NCI-H2227 (cell line): ENCODE measurements around the gene SLC8A1.

Source experiments
- DNase-seq: peaks from one replicate; lab custom pipeline; 2025; ENCODE audit not compliant: unreplicated experiment; lab: John Stamatoyannopoulos, UW

Gene SLC8A1

DNA sequence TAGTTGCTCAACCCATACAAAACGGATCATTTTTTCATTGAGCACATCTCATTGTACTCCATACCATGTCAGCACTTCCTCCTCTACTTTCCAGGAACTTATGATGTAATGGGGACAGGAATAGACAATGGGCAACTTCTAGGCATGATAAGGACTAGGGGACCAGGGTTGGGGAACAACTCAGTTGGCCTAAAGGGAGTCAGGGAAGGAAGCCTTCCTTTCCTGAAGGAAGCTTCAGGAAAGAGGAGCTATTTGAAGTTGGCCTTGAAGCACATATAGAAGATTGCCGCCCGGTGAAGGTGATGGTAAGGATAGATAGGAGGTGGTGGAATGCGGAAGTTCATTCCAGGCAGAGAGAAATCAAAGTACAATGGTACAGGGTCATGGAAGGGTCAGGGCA is 283.9 kb downstream of the SLC8A1 start:
- DNase-seq, result no peak

DNA sequence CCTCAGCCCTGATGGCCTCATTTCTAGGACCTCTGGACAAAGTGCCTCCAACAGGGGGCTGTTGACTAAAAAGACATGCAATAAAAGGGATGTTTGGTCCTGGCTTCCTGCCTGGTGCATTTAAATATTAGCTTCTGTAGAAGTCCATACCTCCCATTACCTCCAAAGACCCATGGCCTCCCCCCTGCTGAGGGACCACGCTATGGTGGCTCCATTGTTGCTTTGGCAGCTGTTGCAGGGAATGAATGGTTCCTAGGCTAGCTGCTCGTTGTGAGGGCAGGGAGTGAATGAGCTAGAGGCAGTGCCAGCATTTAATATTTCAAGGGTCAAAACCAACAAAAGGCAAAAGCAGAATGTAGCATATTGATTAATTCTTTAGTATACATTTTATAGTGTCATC is 285.9 kb downstream of the SLC8A1 start:
- DNase-seq, result peak; percentile 22

DNA sequence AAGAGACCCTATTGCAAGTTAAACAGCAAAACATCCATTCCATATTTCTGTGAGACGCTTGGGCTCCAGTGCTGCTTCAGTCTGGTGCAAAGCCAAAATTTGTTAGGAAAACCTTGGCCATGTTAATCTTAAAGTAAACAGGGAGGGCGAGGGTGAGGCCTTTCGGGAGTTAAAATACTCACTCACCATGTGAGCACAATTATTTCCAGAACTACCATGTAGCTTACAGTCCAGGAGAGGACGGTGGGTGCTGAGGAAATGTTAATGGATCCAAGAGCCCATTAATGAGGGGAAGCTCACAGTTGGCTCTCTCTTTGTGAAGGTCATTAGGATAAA is 286.4 kb downstream of the SLC8A1 start:
- no peak for DNase-seq

DNA sequence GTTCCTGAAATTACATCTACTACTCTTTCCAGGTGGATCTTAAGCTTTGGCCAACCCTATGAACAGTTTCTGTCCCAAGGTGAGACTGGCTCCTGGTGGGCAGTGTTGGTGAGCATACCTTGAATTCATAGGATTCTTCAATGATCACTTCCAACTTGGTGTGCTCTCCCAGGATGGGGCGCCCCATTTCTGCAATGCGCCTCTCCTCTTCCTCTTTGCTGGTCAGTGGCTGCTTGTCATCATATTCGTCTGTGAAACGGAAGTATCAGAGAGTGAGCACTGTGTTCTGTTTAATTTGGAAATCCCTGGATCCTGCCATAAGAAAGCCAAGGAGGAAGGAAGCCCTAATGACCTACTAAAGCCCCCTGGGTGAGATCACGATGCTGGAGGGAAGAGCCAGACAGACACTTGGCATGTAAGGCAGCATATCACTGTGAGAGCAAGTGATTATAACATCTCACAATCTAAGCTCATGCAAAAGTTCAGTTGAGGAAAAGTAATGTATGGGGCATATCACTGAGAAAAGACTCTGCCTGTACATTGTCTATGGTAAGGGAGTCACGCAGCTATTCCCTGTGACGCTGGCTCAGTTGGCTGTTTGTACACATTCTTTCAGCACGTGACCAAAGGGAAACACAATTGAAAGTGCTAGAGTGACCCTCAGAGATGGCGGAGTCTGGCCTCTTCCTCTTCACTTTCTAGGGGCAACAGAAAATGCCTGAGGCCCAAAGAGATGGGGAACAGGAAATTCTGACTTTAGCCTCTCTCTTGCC is 287.0 kb downstream of the SLC8A1 start:
- no peak for DNase-seq

DNA sequence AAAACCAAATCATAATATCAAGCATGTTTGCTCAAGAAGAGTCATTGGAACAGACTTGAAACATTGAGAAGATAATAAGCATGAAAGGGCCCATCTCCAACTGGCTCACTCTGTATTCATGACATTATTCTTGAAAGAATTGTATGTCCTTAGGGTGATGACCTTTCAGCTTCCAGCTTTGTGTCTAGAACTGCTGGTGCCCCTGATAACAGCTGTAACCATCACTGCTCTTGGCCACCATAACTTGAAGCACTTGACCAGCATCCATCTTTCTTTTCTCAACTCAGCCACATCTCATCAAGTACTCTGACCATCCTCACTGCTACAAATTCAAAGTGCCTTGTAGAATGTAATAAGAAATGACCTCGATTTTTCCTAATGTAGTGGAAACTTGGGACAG is 289.9 kb downstream of the SLC8A1 start:
- DNase-seq, result no peak

DNA sequence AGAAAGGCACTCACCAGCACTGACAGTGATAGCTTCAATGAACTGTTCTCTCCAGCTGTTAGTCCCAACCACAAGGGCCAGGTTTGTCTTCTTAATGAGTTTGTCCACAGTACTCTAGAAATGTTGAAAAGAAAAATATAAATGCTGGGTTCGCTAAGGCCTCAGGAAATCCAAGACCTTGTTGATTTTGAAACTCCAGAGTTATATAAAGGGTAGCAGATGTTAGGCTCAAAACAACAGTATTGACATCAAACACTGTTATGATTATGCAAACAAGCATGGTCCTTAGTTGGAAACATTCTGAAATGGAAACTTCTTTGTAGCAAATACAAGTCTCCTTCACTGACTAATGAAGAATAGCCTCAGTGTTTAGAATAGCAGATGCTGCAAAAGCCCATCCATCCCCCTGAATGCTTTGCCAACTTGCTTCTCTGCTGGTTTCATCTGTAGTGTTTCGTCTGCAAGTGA is 291.1 kb downstream of the SLC8A1 start:
- DNase-seq, result no peak

DNA sequence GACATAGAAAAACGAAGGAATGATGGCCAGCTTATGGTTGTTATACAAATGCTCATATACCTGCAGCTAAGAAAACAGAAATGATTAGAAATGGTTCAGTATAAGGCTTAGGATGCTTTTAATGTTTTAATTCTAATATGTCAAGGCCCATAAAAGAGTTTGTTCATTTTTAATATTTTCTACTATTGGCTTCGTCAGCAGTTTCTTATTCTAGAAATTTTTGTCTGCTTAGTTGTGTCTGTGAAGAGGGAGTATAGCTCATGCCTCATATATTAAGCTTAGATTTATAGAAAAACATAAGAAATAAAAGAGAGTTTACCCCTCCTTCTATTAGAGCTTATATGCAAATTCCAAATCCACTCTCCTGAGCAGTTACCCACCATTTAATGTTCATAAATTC is 292.6 kb downstream of the SLC8A1 start:
- no peak for DNase-seq

DNA sequence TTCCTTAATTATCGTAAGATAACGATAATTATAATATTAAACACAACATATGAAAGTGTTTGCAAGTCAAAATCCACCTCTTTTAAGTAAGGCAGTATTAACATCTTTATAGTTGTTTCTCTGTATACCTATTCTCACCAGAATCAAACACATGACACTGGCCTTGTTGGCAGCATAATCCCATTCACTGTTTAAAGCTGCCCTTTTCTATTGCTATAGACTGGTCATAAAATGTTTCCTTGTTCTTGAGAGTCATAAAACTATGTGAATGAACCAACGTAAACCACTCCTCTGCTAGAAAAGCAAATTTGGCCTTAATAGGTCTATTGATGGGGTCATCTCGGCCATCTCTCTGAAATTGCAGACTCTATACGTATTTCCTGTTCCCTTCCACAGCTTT is 293.1 kb downstream of the SLC8A1 start:
- no peak for DNase-seq

DNA sequence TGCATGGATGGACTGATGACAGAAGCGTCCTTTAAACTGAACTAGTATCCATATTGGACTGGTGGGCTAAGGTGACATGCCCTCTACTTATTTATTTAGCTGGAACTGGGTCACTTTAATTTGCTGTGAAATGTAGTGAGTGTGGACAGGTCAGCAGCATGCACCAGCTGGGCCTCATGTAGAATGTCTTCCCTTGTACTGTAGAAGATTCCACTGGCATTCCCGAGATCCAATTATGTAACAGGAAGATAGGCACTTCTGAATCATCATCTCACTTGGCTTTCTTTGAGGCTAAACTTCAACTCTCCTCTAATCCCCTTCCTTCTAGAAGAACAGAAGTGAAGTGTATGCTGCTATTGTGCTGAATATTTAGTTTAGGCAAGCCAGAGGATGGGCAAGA is 296.2 kb downstream of the SLC8A1 start:
- no peak for DNase-seq

DNA sequence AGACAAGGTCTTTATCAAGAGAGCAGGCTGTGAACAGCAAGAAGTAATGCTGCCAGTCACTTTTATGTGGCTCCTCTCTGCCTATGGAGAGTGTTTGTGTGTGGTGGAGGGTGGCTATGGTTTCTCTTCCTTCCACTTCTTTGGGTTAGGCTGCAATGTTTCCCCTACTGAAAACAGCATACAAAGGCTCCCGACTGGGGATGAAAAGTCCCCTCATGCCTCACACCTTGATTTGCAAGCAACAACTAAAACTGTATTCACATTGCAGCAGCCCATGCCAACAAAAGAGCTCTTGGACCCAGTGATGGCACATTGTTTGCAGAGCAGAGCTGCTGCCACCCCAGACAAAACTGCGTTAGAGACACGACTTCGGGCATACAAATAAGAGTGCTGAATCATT is 301.6 kb downstream of the SLC8A1 start:
- no peak for DNase-seq

DNA sequence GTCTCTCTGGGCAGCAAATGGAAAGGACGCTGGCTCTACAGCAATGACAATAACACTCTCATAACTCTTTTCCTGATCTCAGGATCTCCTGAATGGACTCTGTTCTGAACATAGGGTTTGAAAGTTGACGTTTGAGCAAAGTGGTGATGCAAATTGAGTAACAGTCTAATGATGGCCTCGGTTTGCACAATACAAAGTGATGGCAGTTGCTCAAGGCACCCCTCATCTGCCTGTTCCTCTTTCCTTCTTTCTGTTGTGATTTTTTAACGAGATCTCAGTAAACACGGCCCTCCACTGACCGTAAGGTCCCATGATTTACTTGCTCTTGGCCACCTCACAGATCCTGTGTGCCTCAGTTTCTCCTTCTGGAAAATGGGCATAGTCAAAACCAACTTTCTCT is 303.6 kb downstream of the SLC8A1 start:
- no peak for DNase-seq

DNA sequence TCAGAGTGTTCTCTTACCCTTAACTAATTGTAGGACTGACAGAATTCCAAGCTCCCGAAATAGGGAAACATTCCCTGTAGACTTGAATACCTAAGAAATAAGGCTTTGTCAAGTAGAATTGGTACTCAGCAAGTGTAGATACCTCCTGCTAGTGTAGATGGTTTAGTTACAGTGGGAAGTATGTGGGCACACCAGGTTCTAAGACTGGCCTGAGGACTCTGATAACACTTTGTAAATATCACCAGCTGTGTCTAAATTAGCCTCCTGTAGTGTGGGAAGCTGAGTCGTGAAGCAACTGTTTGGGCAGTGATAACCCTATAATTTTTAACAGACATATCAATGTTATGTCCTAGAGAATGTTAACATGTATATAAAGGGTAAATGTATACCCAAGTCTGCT is 304.5 kb downstream of the SLC8A1 start:
- DNase-seq, result peak; percentile 36

DNA sequence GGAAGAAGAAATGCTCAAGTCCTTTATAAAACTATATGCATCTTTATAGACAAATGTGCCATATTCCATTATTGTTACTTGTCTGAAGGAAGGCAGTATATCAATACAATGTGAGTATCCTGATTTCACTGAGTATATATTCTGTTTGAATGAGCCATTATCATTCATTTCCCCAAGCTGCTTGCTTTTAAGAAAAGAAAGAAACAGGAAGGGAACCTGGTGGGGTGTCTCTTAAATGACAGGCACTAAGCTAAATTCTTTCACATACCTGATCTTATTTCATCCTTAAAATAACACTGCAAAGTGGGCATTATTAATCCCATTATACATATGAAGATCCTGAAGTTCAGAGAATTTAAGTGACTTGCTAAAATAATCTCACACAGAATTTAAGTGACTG is 307.9 kb downstream of the SLC8A1 start:
- no peak for DNase-seq

DNA sequence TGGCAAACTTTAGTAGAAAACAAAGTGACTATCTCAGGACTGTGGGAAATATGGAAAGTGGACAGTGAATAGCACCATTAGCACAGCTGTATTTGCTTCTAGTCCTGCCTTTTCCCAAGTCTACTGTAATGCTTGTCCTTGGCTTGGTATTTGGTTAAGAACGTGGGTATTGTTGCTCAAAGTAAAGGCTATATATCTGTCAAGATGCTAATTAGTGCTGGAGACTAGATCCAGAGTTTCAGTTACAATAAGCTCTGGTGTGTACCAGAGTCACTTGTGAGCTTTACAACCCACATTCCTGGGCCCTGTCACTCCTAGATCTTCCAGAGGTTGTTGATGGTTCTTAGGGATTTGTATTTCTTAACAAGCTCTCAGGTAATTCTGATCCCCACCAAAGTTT is 313.6 kb downstream of the SLC8A1 start:
- no peak for DNase-seq

DNA sequence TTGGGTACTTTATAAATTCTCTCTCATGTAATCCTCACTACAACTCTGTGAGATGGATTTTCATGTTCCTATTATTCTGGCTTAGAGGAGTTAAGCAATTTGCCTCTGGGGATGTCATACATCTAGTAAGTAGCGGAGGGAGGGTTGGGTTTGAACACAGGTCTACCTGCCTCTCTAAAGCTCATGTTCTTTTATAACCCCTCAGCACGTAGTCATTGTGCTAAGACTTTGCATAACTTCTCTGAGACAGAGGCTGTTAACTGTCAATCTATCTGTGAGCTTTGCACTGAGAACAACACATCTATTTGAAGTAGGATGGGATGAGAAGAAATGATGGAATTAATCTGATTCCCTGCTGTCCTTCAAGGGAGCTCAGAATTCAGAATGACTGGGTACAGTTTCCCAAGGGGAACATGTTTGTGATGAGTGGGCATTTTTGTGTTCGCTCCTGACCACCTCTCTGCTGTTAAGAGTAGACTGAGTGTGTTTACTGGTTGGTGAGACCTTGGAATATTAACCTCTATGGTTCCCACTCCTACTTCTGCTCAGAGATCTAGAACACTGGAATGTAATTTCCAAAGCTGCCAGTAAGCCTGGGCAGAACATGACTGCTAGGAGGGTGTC is 320.7 kb downstream of the SLC8A1 start:
- DNase-seq, result no peak

DNA sequence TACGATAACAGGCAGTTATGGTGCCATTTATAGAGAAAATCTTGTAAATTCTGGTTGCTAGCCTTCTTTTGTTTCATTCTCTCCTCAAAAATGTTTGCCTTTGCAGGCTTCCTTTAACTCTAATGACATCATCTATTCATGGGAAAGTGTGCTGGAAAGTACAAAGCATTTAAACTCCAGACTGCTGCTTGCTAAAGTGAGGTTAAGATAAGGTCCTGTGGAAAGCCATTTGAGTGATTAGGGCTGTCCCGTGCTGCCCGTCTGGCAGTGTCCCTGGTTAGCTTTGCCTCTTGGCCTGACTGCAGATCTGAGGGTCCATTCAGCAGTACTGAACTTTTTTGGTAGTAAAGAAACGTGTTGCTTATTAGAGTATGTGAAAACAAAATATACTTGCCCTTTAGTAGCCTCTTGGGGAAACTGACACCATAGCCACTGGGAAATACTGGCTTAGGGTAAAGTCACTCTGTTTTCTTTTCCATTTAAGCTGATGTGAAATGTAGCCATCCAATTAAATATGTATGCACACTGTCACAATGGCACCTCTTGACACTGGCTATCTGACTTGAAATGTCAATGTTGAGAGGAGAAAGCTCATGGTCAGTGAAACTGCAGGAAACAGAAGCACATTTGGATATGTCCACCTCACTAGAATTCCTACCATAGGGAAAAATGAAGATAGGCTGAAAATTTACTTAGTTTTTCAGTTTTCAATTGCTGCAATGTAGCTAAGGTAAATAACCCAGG is 321.5 kb downstream of the SLC8A1 start:
- no peak for DNase-seq

DNA sequence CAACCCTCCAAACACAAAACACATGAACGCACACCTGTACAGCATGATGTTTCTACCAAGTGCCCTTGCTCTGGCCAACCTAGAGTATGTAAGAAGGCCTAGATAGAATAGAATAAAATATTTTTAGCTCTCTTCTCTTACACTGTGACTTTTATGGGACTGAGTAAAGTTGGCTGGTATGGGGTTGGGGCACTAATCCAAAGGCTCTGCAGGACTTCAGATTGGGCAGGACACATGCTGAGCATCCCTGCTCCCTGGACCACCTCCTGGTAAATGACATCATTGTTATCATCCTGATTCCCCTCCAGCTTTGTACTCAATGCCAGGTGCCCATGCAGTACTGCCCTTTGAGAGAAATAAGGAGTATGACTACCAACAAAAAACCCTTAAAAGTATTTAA is 322.2 kb downstream of the SLC8A1 start:
- no peak for DNase-seq

DNA sequence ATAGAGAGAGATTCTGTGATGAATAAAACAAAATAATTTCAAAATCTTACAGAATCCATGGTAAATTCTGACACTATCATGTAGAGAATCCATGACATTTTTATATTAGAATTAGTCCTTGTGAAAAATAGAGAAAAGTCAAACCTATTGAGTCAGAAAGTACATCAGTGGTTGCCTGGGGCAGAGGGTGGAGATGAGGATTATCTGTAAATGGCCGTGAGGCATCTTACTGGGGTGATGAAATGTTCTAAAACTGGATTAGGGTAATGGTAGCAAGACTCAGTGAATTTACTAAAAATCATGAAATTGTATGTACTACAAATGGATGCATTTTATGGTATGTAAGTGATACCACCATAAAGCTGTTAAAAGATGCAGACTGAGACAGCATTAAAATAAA is 323.1 kb downstream of the SLC8A1 start:
- DNase-seq, result no peak

DNA sequence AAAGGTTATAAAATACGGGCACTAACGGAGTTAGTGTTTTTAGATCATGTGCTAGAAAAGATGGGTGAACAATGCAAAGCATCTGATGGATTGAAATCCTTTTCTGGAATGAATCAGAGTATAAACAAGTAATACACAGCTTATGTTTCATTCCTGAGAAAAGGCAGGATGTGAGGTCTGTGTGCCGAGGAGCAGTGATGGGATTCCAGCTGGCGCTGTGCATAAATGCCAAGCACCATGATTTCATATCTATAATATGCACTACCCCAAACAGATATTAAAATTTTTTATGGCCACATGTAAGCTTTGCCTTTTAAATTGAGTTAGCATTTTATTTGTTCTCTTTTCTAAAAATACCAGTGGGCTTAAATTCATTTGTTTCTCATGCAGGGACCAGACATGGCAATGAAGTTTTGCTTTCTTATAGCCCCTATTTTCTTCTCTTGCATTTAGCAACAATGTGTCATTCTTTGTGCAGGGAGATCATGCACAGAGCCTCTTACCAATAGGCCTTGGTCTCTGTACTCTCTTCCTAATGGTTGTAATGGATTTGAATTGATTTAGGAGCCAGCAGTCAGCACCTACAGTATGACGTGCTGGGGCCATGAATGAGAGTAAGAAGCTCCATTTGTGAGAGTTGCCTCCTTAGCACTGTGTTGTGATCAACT is 323.9 kb downstream of the SLC8A1 start:
- DNase-seq, result peak; percentile 9

DNA sequence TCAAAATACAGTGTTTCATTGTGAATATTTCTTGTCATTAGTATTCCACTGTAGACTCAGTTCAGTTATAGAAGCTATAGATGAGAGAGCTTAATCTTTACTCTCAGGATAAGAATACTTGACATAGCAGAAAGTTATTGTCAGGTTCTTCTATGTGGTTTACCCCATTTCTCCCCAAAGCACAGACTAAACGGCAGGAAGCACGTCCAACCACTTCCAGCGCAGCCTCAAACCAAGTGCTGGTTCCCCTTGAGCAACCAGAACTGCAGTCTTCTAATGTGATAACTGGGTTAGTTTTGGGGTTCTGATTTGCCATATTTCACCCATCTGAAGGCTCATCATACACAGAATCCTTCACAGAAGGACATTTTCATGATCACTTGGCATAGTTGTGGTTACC is 324.7 kb downstream of the SLC8A1 start:
- DNase-seq, result no peak

DNA sequence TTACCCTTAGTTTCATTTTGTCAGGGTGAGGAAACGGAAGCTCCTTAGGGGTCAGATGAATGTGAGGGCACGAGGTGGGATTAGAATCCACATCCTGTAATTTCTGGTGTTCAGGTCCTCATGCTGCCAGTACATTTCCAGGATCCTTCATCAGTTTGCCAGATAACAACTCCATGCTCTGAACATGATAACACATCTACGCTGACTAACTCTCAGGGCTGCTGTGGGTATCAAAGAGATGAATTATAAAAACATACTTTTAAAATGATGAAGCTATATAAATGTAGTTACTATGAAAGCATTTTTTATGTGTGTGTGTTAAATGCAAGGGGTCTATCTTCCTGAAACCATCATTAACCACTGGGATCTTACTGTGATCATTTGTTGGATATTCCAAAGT is 325.9 kb downstream of the SLC8A1 start:
- DNase-seq, result no peak

DNA sequence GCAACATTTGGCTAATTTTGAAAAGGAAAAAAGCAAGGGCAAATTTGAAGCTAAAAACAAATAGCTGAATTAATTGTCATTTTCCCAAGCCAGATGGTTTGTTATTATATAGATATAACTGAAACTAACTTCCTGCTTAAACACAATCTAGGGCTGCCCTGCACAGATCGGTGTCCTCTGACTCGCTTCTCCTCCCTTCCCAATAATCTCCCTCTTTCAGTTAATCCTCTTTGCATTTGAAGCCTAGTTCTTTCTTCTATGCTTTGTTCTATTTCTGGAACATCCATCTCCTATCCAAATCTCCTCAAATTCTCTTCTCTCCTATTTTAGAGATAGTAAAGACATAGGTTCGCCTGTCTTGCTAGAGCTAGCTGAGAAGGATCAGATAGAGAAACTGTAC is 328.1 kb downstream of the SLC8A1 start:
- no peak for DNase-seq
